NCI-H146 (cell line): ENCODE data around the gene PIEZO1.

Experiments used
- DNase-seq: peaks from one replicate; lab custom pipeline; 2025; lab: John Stamatoyannopoulos, UW

The PIEZO1 gene

GRCh38 chr16:88817785-88818574 is 33.0 kb upstream of the PIEZO1 start:
- no peak for DNase-seq

- DNase-seq = no peak
Measured at GRCh38 chr16:88816736-88817535, 31.9 kb upstream of the PIEZO1 start.

- DNase-seq = peak; percentile 54
Measured at GRCh38 chr16:88815901-88816589, 31.0 kb upstream of the PIEZO1 start.

- no peak for DNase-seq
Measured at GRCh38 chr16:88815227-88815626, 30.2 kb upstream of the PIEZO1 start.

GRCh38 chr16:88814144-88814502 is 29.1 kb upstream of the PIEZO1 start:
- no peak for DNase-seq

GRCh38 chr16:88813269-88814143 is 28.5 kb upstream of the PIEZO1 start:
- DNase-seq = no peak

DNA sequence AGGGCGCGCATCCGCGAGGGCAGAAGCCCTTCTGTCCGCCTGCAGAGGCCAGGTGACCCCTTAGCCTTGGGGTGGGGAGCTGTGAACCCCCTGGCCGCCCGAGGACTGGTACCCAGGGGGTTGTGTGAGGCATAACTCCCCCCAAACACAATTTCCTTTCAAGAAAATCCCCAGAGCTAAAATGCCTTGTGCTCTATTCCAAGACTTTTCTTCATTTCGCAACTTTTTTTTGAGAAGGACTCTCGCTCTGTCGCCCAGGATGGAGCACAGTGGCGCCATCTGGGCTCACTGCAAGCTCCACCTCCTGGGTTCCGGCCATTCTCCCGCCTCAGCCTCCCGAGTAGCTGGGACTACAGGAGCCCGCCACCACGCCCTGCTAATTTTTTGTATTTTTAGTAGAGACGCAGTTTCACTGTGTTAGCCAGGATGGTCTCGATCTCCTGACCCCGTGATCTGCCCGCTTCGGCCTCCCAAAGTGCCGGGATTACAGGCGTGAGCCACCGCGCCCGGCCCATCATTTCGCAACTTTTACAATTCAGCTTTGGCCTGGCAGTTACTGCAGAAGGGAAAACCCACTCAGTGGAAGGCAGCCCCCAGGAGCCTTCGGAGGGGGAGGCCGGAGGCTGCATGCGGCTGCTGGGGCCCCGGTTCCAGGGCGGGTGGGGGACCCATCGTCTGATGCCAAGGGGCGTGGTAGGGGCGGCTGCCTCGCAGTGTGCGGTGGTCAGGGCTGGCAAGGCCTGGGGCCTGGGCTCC is 27.7 kb upstream of the PIEZO1 start:
- peak; percentile 40 for DNase-seq

DNA sequence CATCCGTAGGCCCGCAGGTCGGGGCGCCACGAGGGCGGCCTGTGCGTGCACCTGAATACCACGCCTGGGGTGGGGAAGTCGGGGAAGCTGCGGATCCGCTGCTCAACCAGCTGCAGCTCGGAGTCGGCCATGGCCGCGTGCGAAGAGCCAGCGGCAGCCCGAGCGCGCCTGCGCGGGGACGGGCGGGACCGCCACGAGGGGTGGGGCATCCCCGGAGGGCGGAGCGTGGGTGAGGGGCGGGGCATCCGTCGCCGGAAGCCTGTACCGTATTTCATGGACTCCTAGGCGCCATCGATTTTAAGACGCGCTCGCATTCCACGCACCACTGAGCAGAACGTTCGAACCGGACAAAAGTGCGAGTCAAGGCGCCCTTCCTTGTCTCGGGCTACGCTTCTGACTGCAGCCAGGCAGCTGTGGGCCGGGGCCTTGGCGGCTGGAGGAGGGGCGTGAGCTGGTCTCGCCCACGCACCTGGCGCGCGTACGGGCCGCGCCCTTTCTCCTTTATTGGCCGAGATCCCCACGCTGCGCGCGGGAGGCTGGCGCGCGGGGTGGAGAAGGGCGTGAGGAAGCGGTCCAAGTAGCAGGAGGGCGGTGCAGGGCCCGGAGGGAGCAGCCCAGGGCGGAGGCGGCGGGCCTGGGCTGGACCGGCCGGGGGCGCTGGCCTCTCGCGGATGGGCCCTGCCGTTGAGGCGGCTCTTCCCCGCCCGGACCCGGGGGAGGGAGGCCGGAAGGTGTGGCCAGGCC is 26.9 kb upstream of the PIEZO1 start, which contains the start of gene APRT:
APRT (minus strand) TSS at position 160 of the 744 bp plus-strand sequence; CDS start at position 131, 29 bp downstream.
- DNase-seq = peak; percentile 84

- peak; percentile 75 for DNase-seq
Measured at GRCh38 chr16:88810912-88811768, 26.1 kb upstream of the PIEZO1 start.

- DNase-seq = no peak
Measured at GRCh38 chr16:88810166-88810911, 25.3 kb upstream of the PIEZO1 start.

DNA sequence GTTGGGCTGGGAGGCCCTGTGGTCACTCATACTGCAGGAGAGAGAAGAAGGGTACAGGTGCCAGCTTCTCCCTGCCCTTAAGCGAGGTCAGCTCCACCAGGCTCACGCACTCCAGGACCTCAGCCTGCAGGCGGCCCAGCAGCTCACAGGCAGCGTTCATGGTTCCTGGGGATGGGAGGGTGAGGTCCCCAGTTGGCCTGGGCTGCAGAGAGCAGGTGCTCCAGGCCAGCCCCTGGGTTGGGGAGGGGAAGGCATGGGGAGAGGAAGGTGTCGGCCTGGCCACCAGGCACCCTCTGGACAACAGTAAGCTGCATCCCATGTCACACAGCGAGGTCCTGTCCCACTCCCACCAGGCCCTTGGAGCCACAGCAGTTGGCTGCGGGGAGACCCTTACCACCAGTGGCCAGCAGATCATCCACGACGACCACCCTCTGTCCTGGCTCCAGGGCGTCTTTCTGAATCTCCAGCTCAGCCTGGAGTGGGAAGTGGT is 24.7 kb upstream of the PIEZO1 start:
- DNase-seq = no peak

- DNase-seq = no peak
Measured at GRCh38 chr16:88809068-88809675, 24.2 kb upstream of the PIEZO1 start.

DNA sequence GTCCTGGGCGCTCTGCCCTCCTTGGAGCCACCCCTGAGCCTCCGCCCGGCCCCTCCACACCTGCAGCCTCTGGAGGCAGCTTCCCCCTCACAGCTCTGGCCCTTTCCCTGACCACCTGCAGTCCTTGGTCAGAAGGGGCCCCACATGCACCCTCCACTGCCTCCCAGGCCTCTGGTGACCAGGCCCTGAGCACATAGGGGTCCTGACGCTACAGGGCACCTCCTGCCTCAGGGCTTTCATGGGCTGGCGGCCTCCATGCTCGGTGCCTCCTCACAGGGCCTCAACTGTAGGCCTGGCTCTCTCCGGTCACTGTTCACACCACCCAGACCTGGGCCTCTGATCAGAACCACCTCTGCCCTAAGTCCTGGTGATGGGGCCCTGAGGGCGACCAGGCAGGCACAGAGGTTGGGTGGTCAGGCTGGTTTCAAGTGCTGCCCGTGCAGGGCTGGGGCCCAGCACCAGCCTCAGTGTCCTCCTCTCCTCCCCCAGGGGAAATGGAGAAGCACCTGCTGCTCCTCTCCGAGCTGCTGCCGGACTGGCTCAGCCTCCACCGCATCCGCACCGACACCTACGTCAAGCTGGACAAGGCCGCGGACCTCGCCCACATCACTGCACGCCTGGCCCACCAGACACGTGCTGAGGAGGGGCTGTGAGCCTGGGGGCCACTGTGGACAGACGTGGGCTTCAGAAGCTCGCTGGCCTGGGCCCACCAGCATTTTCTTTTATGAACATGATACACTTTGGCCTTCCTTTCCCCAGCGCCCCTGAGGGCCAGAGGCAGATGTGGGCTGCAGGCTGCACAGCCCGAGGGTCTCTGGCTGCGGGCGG is 22.8 kb upstream of the PIEZO1 start:
- DNase-seq = no peak

GRCh38 chr16:88807142-88807625 is 22.2 kb upstream of the PIEZO1 start:
- no peak for DNase-seq

GRCh38 chr16:88806491-88807111 is 21.6 kb upstream of the PIEZO1 start:
- DNase-seq = no peak

DNA sequence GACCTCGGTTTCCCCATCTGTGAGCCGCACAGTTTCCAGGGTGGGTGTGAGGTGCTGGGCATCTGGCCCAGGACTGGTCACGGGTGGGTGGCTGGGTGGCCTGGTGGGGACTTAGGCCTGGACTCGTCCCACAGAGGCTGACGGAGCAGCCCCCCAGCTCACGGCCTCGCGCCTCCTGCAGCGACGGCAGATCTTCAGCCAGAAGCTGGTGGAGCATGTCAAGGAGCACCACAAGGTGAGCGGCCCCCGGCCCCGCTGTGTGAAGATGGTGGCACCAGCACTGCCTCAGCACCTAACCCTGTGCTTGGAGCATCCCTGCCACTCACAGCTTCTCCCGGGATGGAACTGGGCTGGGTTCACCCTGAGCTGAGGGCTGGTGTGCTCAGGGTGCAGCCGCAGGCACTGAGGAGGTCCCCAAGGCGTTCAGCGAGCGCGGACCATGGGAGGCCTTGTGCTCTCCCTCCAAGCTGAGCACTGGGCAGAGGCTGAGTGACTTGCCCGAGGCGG is 20.9 kb upstream of the PIEZO1 start:
- no peak for DNase-seq
